H1 (cell line): ENCODE data around the gene ZNF277.

Experiments used
- ATF3 ChIP-seq: IDR thresholded peaks from 2 replicates; pipeline ENCODE4 v1.6.1; 2011; ENCODE audit warnings: low read depth, mild to moderate bottlenecking, low read length; ENCODE audit not compliant: insufficient read depth
- BRCA1 ChIP-seq: IDR thresholded peaks from 2 replicates; pipeline ENCODE4 v1.6.1; 2012; ENCODE audit warnings: low read depth, low read length, improper control_type of control experiment
- CTCF ChIP-seq, 3 experiments: IDR thresholded peaks; 1 replicate in 2 of 3; 2 replicates in 1 of 3; pipeline versions ENCODE4 v1.5.1 to v1.6.1; 2011; ENCODE audit warnings: low read length in 3 of 3, mild to moderate bottlenecking in 3 of 3, inconsistent platforms in 2 of 3, low read depth in 1 of 3, moderate library complexity in 1 of 3; ENCODE audit not compliant: insufficient read depth in 1 of 3; ENCODE audit errors: control extremely low read depth in 1 of 3
- EZH2 ChIP-seq: fragments of 200-600 bp; sonication (generic); IDR thresholded peaks from 2 replicates; pipeline ENCODE4 v1.7.1; 2012; ENCODE audit warnings: low read depth, mild to moderate bottlenecking, moderate library complexity, low read length, inconsistent platforms; ENCODE audit not compliant: severe bottlenecking
- MAFK ChIP-seq: IDR thresholded peaks from 2 replicates; pipeline ENCODE4 v1.6.1; 2012; ENCODE audit warnings: low read depth, mild to moderate bottlenecking, improper control_type of control experiment, low read length
- PHF8 ChIP-seq: fragments of 200-600 bp; sonication (generic); conservative IDR thresholded peaks from 2 replicates; pipeline ENCODE4 v1.7.1; 2012; ENCODE audit warnings: low read depth, mild to moderate bottlenecking, inconsistent platforms, low read length, moderate library complexity
- POLR2A ChIP-seq, 2 experiments: IDR thresholded peaks; 1 replicate in 1 of 2; 2 replicates in 1 of 2; pipeline ENCODE4 v1.6.1; 2011; ENCODE audit warnings: low read depth in 2 of 2, low read length in 2 of 2, mild to moderate bottlenecking in 2 of 2; ENCODE audit errors: control extremely low read depth in 1 of 2

- TF ChIP-seq CTCF (IDR thresholded peaks at IDR 0.05; ENCODE audit: control extremely low read depth in 1 of 3, insufficient read depth in 1 of 3, low read depth in 1 of 3, low read length in 3 of 3) (no peak), POLR2A (IDR thresholded peaks at IDR 0.05; ENCODE audit: control extremely low read depth in 1 of 2, low read depth in 2 of 2, low read length in 2 of 2) (no peak), ATF3 (no peak), MAFK (no peak), PHF8 (no peak), BRCA1 (no peak), EZH2 (no peak)
These were observed 17.7 kb downstream of the ZNF277 start for GRCh38 chr7:112224186-112224585.
